ENCODE results near the gene KCNT1. TPM values are rescaled to one million over a fixed set of nuclear protein-coding genes. Genes with fewer than 3 reads are reported as not detected.

Gene KCNT1
- total and polyA plus RNA-seq, 2 donors (not counting 3 experiments of a cell fraction or from before 2014, with no cell fraction given): not detected

DNA sequence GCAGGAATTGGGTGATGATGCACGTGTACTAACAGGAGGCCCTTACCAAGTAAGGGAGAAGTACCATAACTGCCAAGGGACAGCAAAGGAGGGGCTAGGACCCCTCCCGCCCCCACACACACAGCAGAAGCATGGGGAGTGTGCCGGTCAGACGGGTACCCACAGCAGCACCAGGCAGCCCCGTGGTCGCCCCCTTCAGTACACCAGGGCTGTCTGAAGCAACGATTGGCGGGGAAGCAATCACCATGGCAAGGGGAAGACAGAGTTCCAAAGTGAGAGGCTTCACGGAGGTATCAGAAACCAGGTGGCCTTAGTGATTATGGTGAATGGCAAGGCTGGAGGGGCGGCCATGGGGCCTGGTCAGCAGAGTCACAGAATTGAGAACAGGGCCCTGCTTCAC lies 133.1 kb downstream of the KCNT1 start:
- intact Hi-C loops (cut with micrococcal nuclease) (no loop called here), dilution Hi-C loops (cut with MboI; ENCODE audit: extremely low pct_ligation_motif_present, low sequenced_read_pairs) (no loop called here)
- peaks cover 59% of the 10 kb centered on the region for H3K79me2 ChIP-seq (ENCODE audit: control insufficient read depth, insufficient read depth, low read length)
- POLR2A ChIA-PET: no interaction called here
- H3K27me3 ChIP-seq (ENCODE audit: control insufficient read depth in 2 of 2, insufficient read depth in 2 of 2, low read length in 2 of 2): no peaks in the 10 kb centered on the region
- no peaks in the 10 kb centered on the region for H3K4me1 ChIP-seq (ENCODE audit: control insufficient read depth, extremely low read depth, insufficient read depth, low read length)
- no peak for DNase-seq (ENCODE audit: low read depth, low spot score)
- TF ChIP-seq FOS (IDR thresholded peaks at IDR 0.05; ENCODE audit: borderline replicate concordance, insufficient read depth, low read length): no peak
- H3K9ac ChIP-seq (replicated peaks; ENCODE audit: extremely low read depth, insufficient read depth, low read length): no peak overlapping the region
- H3K9me1 ChIP-seq (replicated peaks; ENCODE audit: control insufficient read depth, extremely low read depth, insufficient read depth, low read length): no peaks in the 10 kb centered on the region
- BruUV-seq (replicated peaks): no TSS peak
- H3K4me3 ChIP-seq (replicated peaks in 1 of 3; ENCODE audit: insufficient read depth in 1 of 3, low read depth in 1 of 3, low read length in 3 of 3): no peak overlapping the region
- no peak overlapping the region for H3K27ac ChIP-seq (ENCODE audit: insufficient read depth, low read depth, low read length)
- no peak for FAIRE-seq
- H2AFZ ChIP-seq (ENCODE audit: low read depth, low read length): no peak overlapping the region
- no peak overlapping the region for H3K4me2 ChIP-seq (ENCODE audit: insufficient read depth, low read length)
- peaks cover 0 to 2% of the 10 kb centered on the region in 2 experiments for H3K36me3 ChIP-seq (ENCODE audit: control insufficient read depth in 2 of 2, extremely low read depth in 1 of 2, insufficient read depth in 2 of 2, low read length in 2 of 2)
- H3K9me3 ChIP-seq (replicated peaks; ENCODE audit: control insufficient read depth, insufficient read depth, low read length): no peaks in the 10 kb centered on the region
- CTCF ChIA-PET: no interaction called here
- H4K20me1 ChIP-seq (replicated peaks; ENCODE audit: control insufficient read depth, extremely low read depth, insufficient read depth, low read length): peaks cover 2% of the 10 kb centered on the region

DNA sequence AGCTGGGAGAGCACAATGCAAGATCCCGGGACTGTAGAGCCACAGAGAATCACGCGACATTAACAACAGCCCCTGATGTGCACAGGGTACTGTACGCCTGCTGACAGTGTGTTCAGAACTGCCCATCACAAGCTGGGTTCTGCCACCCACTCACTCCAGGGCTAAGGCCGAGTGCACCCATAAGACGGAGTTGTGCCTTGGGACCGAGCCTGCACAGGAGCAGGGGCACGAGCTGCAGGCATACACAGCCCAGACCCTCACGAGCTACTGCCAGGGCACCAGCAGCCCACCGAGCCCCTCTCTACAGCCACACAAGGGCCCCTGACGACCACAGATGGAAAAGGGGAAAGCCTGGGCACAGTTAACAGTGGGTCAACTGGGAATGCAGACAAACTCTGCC lies 137.5 kb downstream of the KCNT1 start:
- Histone ChIP-seq H3K27ac (ENCODE audit: insufficient read depth, low read depth, low read length) (no peak overlapping the region), H3K4me3 (replicated peaks in 1 of 3; ENCODE audit: insufficient read depth in 1 of 3, low read depth in 1 of 3, low read length in 3 of 3) (no peak overlapping the region), H3K79me2 (ENCODE audit: control insufficient read depth, insufficient read depth, low read length) (peaks cover 37% of the 10 kb centered on the region), H4K20me1 (replicated peaks; ENCODE audit: control insufficient read depth, extremely low read depth, insufficient read depth, low read length) (no peaks in the 10 kb centered on the region), H3K4me1 (ENCODE audit: control insufficient read depth, extremely low read depth, insufficient read depth, low read length) (no peaks in the 10 kb centered on the region), H3K27me3 (ENCODE audit: control insufficient read depth in 2 of 2, insufficient read depth in 2 of 2, low read length in 2 of 2) (no peaks in the 10 kb centered on the region), H3K36me3 (ENCODE audit: control insufficient read depth in 2 of 2, extremely low read depth in 1 of 2, insufficient read depth in 2 of 2, low read length in 2 of 2) (peaks cover 0 to 2% of the 10 kb centered on the region in 2 experiments), H2AFZ (ENCODE audit: low read depth, low read length) (no peak overlapping the region), H3K9me1 (replicated peaks; ENCODE audit: control insufficient read depth, extremely low read depth, insufficient read depth, low read length) (no peaks in the 10 kb centered on the region), H3K4me2 (ENCODE audit: insufficient read depth, low read length) (no peak overlapping the region), H3K9me3 (replicated peaks; ENCODE audit: control insufficient read depth, insufficient read depth, low read length) (no peaks in the 10 kb centered on the region), H3K9ac (replicated peaks; ENCODE audit: extremely low read depth, insufficient read depth, low read length) (no peak overlapping the region)
- TF ChIP-seq EZH2 (IDR thresholded peaks at IDR 0.05; ENCODE audit: borderline replicate concordance, low read depth, low read length, severe bottlenecking): no peak
- TF ChIP-seq, protein P1, sequence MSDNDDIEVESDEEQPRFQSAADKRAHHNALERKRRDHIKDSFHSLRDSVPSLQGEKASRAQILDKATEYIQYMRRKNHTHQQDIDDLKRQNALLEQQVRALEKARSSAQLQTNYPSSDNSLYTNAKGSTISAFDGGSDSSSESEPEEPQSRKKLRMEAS (IDR thresholded peaks at IDR 0.05; ENCODE audit: insufficient read depth, insufficient read length): no peak
- TF ChIP-seq, protein P2, sequence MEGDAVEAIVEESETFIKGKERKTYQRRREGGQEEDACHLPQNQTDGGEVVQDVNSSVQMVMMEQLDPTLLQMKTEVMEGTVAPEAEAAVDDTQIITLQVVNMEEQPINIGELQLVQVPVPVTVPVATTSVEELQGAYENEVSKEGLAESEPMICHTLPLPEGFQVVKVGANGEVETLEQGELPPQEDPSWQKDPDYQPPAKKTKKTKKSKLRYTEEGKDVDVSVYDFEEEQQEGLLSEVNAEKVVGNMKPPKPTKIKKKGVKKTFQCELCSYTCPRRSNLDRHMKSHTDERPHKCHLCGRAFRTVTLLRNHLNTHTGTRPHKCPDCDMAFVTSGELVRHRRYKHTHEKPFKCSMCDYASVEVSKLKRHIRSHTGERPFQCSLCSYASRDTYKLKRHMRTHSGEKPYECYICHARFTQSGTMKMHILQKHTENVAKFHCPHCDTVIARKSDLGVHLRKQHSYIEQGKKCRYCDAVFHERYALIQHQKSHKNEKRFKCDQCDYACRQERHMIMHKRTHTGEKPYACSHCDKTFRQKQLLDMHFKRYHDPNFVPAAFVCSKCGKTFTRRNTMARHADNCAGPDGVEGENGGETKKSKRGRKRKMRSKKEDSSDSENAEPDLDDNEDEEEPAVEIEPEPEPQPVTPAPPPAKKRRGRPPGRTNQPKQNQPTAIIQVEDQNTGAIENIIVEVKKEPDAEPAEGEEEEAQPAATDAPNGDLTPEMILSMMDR (IDR thresholded peaks at IDR 0.05; ENCODE audit: extremely low read depth in 1 of 2, insufficient read depth in 1 of 2, low read depth in 1 of 2, low read length in 2 of 2): no peak
- no peak for TF ChIP-seq POLR2A (IDR thresholded peaks at IDR 0.05; ENCODE audit: low read depth, low read length)
- TF ChIP-seq JUN (IDR thresholded peaks at IDR 0.05; ENCODE audit: borderline replicate concordance, insufficient read depth, insufficient read length, low read depth): no peak
- no peak for TF ChIP-seq FOS (IDR thresholded peaks at IDR 0.05; ENCODE audit: borderline replicate concordance, insufficient read depth, low read length)
- TF ChIP-seq MYC (IDR thresholded peaks at IDR 0.05; ENCODE audit: low read depth, low read length): no peak
- TF ChIP-seq GATA2 (IDR thresholded peaks at IDR 0.05; ENCODE audit: insufficient read depth, insufficient read length, low read depth, low read length): no peak
- no peak for TF ChIP-seq POLR2AphosphoS5 (IDR thresholded peaks at IDR 0.05; ENCODE audit: insufficient read depth, low read depth, low read length)
- dilution Hi-C loops (cut with MboI; ENCODE audit: extremely low pct_ligation_motif_present, low sequenced_read_pairs): no loop called here
- intact Hi-C loops (cut with micrococcal nuclease): no loop called here
- BruUV-seq (replicated peaks): no TSS peak
- CTCF ChIA-PET: no interaction called here
- DNase-seq (ENCODE audit: low read depth, low spot score) (no peak), FAIRE-seq (no peak)
- POLR2A ChIA-PET: no interaction called here
